ENCODE measurements around the gene ANKRD23.
"Not testable (repeated sequence)": the region's sequence is repeated elsewhere in the genome, so short reads cannot be mapped to it uniquely, and the experiment has no call there.

ANKRD23 gene

DNA sequence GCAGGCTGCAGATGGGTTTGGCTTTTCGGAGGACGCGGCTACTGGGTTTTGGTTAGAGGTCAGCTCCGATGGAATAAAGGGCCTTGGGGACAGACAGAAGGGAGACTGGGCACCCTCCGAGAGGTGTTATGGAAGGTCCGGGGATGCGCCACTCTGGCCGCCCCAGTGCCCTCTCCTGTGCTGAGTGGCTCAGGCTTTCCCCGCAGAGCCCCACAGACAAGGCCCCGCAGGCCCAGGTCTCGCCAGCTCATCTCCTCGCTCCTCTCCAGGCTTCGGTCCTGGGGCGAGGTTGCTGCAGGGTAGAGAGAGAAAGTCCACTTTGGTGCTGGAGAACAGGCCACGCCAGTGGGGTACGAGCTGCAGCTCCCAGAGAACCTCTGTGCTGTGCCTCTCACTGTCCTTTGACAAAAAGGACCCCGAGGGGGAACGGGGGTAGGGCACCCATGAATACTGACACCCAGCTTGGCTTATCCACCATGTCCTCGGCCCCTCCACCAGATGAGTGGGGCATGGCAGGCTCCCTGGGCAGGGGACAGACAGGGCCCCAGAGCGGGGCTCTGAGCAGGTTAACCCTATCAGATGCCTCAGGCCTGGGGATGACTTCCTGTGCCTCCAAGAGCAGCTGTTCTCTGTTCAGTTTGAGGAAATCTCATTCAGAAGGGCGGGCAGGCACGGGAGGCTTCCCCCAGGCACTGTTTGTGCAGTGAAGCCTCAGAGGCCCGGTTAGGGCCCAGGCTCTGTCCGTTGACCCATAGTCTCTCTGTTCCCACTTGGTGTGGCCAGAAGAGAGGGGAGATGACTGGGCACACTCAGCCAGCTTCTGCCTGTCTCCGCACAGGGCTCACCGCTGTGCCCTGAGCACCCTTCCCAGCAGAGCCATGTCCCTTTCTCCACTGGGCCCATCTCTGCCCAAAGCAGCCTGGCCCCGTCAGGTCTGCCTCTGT is 43.5 kb downstream of the ANKRD23 start:
- peaks cover 12% of the 10 kb centered on the region for H3K36me3 ChIP-seq (ENCODE audit: control insufficient read depth, insufficient read depth, low read length)
- H3K4me1 ChIP-seq (ENCODE audit: control insufficient read depth, insufficient read depth, low read length) = no peaks in the 10 kb centered on the region
- no peak overlapping the region for H3K9ac ChIP-seq (ENCODE audit: low read length)
- H3K27me3 ChIP-seq (ENCODE audit: control insufficient read depth, insufficient read depth, low read length) = no peaks in the 10 kb centered on the region
- no peak overlapping the region for H3K4me3 ChIP-seq (ENCODE audit: low read length)
- no peak overlapping the region for H3K27ac ChIP-seq (ENCODE audit: low read depth, low read length)

DNA sequence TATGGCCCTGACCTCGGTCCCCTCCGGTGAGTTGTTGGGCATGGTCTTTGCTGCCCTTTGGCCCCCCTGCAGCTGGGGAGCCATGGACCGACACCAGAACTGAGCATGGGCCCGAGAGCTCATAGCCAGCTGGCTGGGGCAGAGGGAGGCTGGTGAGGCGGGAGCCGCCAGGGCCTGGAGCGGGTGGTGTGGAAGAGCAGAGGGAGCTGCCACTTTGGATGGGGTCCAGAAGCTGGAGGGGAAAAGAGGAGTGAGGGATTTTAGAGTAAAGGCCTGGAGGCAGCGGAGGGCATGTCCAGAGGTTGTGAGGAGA is 44.2 kb downstream of the ANKRD23 start:
- H3K27ac ChIP-seq (ENCODE audit: low read depth, low read length) = no peak overlapping the region
- no peak overlapping the region for H3K9ac ChIP-seq (ENCODE audit: low read length)
- peaks cover 12% of the 10 kb centered on the region for H3K36me3 ChIP-seq (ENCODE audit: control insufficient read depth, insufficient read depth, low read length)
- H3K27me3 ChIP-seq (ENCODE audit: control insufficient read depth, insufficient read depth, low read length) = no peaks in the 10 kb centered on the region
- H3K4me1 ChIP-seq (ENCODE audit: control insufficient read depth, insufficient read depth, low read length) = no peaks in the 10 kb centered on the region
- no peak overlapping the region for H3K4me3 ChIP-seq (ENCODE audit: low read length)

- no peaks in the 10 kb centered on the region for H3K27me3 ChIP-seq (ENCODE audit: control insufficient read depth, insufficient read depth, low read length)
- no peaks in the 10 kb centered on the region for H3K4me1 ChIP-seq (ENCODE audit: control insufficient read depth, insufficient read depth, low read length)
- H3K4me3 ChIP-seq (ENCODE audit: low read length) = no peak overlapping the region
- H3K9ac ChIP-seq (ENCODE audit: low read length) = no peak overlapping the region
- H3K27ac ChIP-seq (ENCODE audit: low read depth, low read length) = no peak overlapping the region
- H3K36me3 ChIP-seq (ENCODE audit: control insufficient read depth, insufficient read depth, low read length) = peaks cover 12% of the 10 kb centered on the region
Measured at GRCh38 chr2:96798733-96799622, 44.8 kb downstream of the ANKRD23 start.

GRCh38 chr2:96797066-96797625 is 46.7 kb downstream of the ANKRD23 start:
- no peak overlapping the region for H3K4me3 ChIP-seq (ENCODE audit: low read length)
- H3K27me3 ChIP-seq (ENCODE audit: control insufficient read depth, insufficient read depth, low read length) = no peaks in the 10 kb centered on the region
- peaks cover 10% of the 10 kb centered on the region for H3K36me3 ChIP-seq (ENCODE audit: control insufficient read depth, insufficient read depth, low read length)
- no peak overlapping the region for H3K27ac ChIP-seq (ENCODE audit: low read depth, low read length)
- no peaks in the 10 kb centered on the region for H3K4me1 ChIP-seq (ENCODE audit: control insufficient read depth, insufficient read depth, low read length)
- H3K9ac ChIP-seq (ENCODE audit: low read length) = no peak overlapping the region

DNA sequence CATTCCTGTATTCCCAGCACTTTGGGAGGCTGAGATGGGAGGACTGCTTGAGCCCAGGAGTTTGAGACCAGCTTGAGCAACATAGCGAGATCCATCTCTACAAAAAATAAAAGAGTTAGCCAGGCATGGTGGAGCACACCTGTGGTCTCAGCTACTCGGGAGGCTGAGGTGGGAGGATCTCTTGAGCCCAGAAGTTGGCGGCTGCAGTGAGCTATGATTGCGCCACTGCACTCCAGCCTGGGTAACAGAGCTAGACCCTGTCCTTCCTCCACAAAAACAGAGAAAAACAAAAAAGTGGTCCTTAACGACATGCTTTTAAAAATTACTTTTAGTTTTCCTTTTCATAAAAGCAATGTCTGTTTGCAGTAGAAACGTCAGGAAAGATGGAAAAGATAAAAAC is 47.3 kb downstream of the ANKRD23 start:
- not testable (repeated sequence) for H3K4me1 ChIP-seq (ENCODE audit: control insufficient read depth, insufficient read depth, low read length); H3K36me3 ChIP-seq (ENCODE audit: control insufficient read depth, insufficient read depth, low read length); H3K27ac ChIP-seq (ENCODE audit: low read depth, low read length); H3K9ac ChIP-seq (ENCODE audit: low read length); H3K4me3 ChIP-seq (ENCODE audit: low read length); H3K27me3 ChIP-seq (ENCODE audit: control insufficient read depth, insufficient read depth, low read length)

- Histone ChIP-seq H3K27me3 (ENCODE audit: control insufficient read depth, insufficient read depth, low read length) (no peaks in the 10 kb centered on the region), H3K9ac (ENCODE audit: low read length) (no peak overlapping the region), H3K4me3 (ENCODE audit: low read length) (no peak overlapping the region), H3K4me1 (ENCODE audit: control insufficient read depth, insufficient read depth, low read length) (no peaks in the 10 kb centered on the region), H3K27ac (ENCODE audit: low read depth, low read length) (no peak overlapping the region), H3K36me3 (ENCODE audit: control insufficient read depth, insufficient read depth, low read length) (peaks cover 6% of the 10 kb centered on the region)
Measured at GRCh38 chr2:96795076-96795475, 48.7 kb downstream of the ANKRD23 start.

DNA sequence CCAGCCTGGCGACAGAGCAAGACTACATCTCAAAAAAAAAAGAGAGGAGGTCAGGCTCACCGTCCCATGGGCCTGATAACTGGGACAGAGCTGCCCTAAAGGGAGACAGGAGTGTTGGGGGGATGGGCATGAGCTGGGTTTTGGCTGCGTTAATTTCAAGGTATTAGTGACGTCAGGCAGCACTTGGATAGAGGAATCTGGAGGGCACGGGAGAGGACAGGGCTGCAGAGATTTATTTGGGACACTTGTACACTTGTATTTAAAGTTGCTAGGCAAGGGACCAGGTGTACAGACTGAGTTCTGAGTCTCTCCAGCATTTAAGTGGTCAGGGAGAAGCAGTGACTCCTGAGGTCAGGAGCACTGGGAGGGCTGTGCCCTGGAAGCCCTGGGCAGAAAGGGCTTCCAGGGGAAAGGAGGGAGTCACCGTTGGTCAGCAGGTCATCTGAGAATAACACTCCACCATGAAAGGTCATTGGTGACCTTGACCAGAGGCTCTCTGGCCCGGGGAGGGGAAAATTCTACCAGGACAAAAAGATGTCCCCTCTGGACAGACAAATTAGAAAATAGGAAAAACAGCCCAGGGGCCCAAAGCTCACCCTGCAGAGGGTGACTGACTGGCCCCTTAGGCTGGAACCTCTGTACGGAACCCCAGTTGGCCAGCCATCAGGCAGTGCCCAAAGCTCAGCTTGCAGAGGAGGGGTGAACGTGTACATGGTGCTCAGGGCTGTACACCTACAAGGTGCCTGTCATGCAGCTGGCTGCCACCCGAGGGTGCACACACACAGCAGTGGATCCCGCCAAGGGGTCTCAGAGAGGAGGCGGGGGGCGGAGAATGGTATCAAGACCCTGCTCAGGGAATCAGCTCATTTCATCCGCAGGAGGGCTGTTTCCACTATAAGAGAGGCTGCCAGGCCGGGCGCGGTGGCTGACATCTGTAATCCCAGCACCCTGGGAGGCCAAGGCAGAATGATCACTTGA is 50.8 kb downstream of the ANKRD23 start:
- peaks cover 7% of the 10 kb centered on the region for H3K4me1 ChIP-seq (ENCODE audit: control insufficient read depth, insufficient read depth, low read length)
- no peak overlapping the region for H3K4me3 ChIP-seq (ENCODE audit: low read length)
- peaks cover 6% of the 10 kb centered on the region for H3K36me3 ChIP-seq (ENCODE audit: control insufficient read depth, insufficient read depth, low read length)
- no peaks in the 10 kb centered on the region for H3K27me3 ChIP-seq (ENCODE audit: control insufficient read depth, insufficient read depth, low read length)
- no peak overlapping the region for H3K9ac ChIP-seq (ENCODE audit: low read length)
- no peak overlapping the region for H3K27ac ChIP-seq (ENCODE audit: low read depth, low read length)

DNA sequence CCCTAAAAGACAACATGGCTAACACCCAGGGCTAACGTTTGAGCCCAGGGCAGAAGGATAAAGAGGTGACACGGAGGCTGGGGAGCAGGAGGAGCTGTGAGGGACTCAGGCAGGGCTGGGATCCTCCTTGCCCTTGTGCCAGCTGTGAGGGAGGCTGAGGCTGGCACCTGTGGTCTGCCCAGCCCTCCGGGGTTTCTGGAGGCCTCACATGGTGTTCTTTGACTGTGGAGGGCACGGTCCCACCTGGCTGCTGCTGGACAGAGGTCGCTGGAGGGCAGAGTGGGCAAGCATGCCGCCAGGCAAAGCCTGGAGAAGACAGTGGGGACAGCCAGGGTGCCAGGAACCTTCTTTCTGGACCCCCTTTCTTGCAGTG is 54.6 kb downstream of the ANKRD23 start:
- peak overlapping the region; percentile 4 for H3K9ac ChIP-seq (ENCODE audit: low read length)
- H3K27me3 ChIP-seq (ENCODE audit: control insufficient read depth, insufficient read depth, low read length) = no peaks in the 10 kb centered on the region
- H3K4me3 ChIP-seq (ENCODE audit: low read length) = peak overlapping the region; percentile 36
- H3K4me1 ChIP-seq (ENCODE audit: control insufficient read depth, insufficient read depth, low read length) = peaks cover 14% of the 10 kb centered on the region
- no peak overlapping the region for H3K27ac ChIP-seq (ENCODE audit: low read depth, low read length)
- H3K36me3 ChIP-seq (ENCODE audit: control insufficient read depth, insufficient read depth, low read length) = no peaks in the 10 kb centered on the region

DNA sequence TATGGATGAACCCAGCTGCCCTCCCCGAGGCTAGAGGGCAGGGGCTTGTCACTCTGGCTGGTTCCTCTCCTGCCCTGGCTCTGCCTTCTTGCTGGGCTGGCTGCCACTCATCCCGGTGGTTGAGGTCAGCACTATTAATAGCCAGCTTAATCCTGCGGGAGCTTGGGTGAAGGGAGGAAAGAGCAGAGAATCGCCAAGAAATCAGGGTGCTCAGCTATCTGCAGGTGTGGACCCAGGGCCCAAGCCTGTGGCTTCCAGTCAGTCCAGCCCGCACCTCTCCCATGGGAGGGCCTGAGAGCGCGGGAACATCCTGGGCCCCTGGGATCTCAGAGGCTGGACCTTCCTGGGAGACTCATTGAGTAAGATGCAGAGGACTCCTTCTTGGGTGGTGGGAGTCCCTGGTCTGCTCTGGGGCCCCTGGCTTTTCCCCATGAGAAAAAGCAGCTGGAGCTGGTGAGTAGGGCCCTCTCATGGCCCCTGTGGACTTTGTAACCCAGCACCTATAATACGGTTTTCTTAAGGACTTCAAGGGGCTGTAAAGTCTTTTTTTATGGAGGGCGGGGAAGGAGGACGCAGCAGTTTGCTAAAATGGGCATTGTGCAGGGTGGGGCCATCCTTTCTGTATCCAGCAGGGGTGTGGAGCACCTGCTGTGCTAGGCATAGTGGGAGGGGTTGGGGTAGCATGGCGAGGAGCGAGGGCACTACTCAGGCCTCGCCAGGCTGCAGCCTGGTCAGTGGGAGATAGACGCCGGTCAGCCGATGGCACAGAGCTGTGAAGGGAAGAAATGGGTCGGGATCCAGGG is 55.2 kb downstream of the ANKRD23 start:
- Histone ChIP-seq H3K36me3 (ENCODE audit: control insufficient read depth, insufficient read depth, low read length) (no peaks in the 10 kb centered on the region), H3K4me3 (ENCODE audit: low read length) (peak overlapping the region; percentile 36), H3K27ac (ENCODE audit: low read depth, low read length) (peak overlapping the region; percentile 70), H3K4me1 (ENCODE audit: control insufficient read depth, insufficient read depth, low read length) (peaks cover 14% of the 10 kb centered on the region), H3K27me3 (ENCODE audit: control insufficient read depth, insufficient read depth, low read length) (no peaks in the 10 kb centered on the region), H3K9ac (ENCODE audit: low read length) (peak overlapping the region; percentile 4)
